GM12872 (cell line): ENCODE measurements around the gene DCST1.

Experiments
- TF ChIP-seq, protein P1 (sequence below): IDR thresholded peaks from 3 replicates; pipeline ENCODE4 v1.5.1; 2011; ENCODE audit warnings: low read depth, mild to moderate bottlenecking, low read length, moderate library complexity; ENCODE audit not compliant: insufficient read depth

DCST1 gene

DNA sequence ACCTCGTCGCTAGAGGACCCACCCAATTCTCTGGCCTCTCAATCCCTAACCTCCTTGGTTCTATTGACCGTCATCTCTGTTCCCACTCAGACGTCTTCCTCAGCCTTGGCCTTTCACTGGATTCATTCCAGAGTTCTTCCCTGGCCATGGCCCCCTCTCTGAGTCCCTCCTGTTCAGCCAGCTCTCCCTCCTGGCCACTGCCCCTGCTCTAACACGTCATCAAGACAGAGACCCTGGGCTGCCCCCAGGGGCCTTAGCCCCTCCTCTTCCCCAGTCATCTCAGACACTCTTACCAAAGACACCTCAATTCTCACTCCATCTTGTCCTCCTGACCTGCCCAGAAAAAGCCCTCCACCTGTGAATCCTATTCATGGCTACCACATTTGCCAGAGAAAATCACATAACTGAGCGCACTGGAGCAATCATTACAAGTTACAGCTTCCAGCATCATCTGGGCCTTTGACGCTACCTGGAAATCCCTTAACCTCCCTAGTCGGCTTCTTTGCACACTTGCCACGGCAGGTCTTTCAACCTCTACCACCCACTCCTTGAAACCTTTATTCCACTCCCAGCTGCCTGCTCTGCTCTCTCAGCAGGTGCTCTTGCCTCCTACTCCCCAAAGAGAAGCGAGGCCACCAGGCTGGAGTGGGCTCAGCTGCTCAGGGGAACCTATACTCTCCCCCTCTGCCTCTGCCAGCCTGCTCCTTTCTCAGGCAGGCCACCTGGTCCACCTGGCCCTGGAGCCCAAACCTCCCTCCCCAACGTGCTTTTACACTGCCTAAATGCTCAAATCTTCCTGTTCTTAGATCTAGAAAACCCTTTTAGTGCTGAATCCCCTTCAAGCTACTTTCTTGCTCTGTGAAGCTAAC is 14.0 kb upstream of the DCST1 start:
- TF ChIP-seq, protein P1, sequence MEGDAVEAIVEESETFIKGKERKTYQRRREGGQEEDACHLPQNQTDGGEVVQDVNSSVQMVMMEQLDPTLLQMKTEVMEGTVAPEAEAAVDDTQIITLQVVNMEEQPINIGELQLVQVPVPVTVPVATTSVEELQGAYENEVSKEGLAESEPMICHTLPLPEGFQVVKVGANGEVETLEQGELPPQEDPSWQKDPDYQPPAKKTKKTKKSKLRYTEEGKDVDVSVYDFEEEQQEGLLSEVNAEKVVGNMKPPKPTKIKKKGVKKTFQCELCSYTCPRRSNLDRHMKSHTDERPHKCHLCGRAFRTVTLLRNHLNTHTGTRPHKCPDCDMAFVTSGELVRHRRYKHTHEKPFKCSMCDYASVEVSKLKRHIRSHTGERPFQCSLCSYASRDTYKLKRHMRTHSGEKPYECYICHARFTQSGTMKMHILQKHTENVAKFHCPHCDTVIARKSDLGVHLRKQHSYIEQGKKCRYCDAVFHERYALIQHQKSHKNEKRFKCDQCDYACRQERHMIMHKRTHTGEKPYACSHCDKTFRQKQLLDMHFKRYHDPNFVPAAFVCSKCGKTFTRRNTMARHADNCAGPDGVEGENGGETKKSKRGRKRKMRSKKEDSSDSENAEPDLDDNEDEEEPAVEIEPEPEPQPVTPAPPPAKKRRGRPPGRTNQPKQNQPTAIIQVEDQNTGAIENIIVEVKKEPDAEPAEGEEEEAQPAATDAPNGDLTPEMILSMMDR, result no peak

DNA sequence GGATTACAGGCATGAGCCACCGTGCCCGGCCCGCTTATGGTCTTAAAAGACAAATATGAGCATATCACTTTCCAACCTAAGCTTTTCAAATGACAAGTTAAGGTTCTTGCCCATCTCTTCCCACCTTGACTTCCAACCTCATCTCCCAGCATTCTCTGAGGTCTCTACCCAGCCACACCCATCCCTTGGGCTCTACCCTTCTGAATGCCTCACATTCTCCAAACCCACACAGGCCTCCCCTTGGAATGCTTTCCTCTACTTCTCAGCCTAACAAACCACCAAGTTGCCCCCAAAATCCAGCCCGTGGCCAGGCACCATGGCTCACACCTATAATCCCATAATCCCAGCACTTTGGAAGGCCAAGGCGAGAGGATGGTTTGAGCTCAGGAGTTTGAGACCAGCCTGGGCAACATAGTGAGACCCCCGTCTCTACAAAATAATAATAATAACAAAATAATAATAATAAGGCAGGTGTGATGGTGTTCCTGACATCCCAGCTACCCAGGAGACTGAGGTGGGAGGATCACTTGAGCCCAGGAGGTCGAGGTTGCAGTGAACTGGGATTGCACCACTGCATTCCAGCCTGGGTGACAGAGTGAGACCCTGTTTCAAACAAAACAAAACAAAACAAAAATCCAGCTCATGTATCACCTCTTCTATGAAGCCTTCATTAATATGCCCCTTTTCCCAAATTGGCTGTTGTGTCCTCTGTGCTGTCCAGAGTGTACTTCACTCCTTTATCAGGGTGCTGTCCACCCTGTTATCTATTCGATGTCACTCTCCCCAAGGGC is 11.3 kb upstream of the DCST1 start:
- TF ChIP-seq, protein P1, result no peak

DNA sequence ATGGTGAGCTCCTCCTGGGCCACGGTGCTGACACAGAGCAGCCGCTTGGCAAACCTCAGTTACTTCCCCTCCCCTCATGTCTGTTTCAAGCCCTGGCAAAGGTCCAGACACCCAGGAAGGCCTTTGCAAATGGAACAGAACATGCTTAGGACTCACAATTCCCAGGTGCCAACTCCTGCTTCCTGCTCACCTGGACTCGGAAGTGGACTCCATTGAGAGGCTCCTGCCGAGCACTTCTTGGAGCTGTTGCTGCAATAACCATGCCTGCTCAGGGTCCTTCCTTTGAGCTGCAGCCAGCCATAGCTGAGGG is 10.7 kb upstream of the DCST1 start:
- TF ChIP-seq, protein P1, result no peak

DNA sequence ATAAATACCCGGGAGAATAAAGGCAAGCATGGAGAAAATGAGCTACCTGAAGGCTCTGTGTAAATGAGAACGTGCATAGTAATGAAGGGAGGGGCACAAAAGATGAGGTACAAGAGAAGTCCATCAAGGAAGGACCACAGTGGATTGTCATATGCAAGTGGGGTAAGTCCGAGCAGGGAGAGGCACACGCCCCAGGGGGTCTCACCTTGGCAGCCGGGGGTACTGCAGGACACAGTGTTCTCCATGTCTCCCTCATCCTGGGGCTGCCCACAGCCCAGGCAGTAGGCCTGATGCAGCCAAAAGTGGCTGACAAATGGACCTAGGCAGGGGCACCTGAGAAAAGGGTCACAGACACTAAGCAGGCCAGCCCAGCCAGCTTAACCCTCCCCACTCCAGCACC is 10.0 kb upstream of the DCST1 start:
- TF ChIP-seq, protein P1, result no peak

DNA sequence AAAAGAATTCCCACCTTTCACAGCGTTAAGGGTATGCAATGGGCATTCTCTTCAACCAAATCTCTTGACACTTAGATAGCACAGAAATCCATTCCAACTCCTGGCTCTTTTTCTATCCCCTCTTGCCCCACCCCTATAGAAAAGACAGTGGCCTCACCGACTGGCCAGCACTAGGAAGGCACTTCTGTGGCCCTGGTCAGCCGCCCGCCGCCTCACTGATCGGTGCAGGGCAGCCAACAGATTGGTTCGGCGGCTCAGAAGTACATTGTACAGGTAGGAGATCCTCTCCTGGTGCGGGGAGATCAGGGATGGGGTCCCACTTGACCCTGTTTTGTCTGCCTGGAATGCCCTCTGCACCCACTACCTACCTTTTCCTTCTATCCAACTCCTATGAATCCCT is 9.3 kb upstream of the DCST1 start:
- TF ChIP-seq, protein P1, result no peak

DNA sequence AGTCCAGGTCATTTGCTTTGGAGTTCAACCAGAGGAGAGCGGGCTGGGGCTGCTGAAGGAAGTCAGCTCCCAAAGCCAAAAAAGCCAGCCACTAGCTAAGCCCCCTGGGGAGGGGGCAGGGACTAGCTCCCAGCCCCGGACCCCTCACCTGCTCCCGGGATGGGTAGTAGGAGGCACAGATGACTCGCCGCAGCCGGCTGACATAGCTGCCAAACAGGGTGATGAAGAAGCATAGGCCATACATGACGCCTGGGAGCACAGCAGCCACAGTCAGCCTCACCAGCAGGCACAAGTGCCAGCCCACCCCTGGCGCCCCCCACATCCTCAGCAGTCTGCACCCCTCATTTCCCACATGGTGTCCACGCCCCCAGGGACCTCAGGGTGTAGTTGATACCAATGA is 7.5 kb upstream of the DCST1 start:
- TF ChIP-seq, protein P1, result no peak

DNA sequence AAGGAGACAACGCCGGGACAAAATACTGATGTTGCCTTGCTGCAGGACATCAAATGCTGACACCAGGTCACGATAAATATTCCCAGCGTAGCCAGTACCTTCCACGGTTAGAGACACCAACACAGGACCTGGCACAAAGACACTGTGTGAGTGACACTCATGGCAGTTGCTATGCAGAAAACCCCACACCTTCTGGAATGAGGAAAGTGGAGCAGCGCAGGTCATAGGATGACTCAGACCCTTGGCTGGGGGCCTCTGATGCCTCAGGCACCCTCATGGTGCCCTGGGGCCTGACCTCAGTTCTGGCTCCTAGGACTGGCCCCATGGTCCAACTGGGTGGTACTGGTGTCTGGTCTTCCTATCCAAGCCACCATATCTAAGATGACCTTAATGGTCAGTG is 7.0 kb upstream of the DCST1 start:
- TF ChIP-seq, protein P1, result no peak
